ENCODE data around the gene THAP10. TPM values are rescaled to one million over a fixed set of nuclear protein-coding genes. Genes with fewer than 3 reads are reported as not detected.
A peak's percentile ranks its signal among the peaks of the same experiment; 100 is the strongest.

THAP10 gene
- polyA plus RNA-seq, 1 of the 3 experiments (the other 2 are of a cell fraction), result 3.2 TPM

GRCh38 chr15:70863450-70864218, 28.6 kb downstream of the THAP10 start:
- CTCF ChIA-PET, result interaction anchor here (1.4 to 2.2 kb wide), 3 partner anchors 11 to 51 kb away, joined by 6 to 8 read pairs (median 7); no protein-coding TSS in a partner anchor
- H3K27me3 ChIP-seq (ENCODE audit: insufficient read depth), result no peaks in the 10 kb centered on the region
- DNase-seq, result no peak

More at GRCh38 chr15:70863450-70864218, 28.6 kb downstream of the THAP10 start:
- peaks cover 18% of the 10 kb centered on the region for H3F3A ChIP-seq (replicated peaks; ENCODE audit: insufficient read depth)
- no peak overlapping the region for H2AFZ ChIP-seq (ENCODE audit: low read depth)
- H3K4me2 ChIP-seq, result peak overlapping the region; percentile 33
- H4K20me1 ChIP-seq (ENCODE audit: insufficient read depth), result no peaks in the 10 kb centered on the region
- H3K4me3 ChIP-seq (ENCODE audit: low read depth in 2 of 2, low read length in 1 of 2), result no peak overlapping the region
- TF ChIP-seq TAF1 (IDR thresholded peaks at IDR 0.05; ENCODE audit: borderline replicate concordance, low read depth, low read length) (no peak; the same call in 1 of the 2 replicates), FOXM1 (IDR thresholded peaks at IDR 0.05; ENCODE audit: low read depth) (no peak), FOXJ3 (CRISPR knock-in tag; IDR thresholded peaks at IDR 0.05) (no peak), EP300 (IDR thresholded peaks at IDR 0.05; ENCODE audit: borderline replicate concordance in 1 of 2, low read depth in 1 of 2, low read length in 1 of 2) (peak in 1 of 2 experiments; percentile 76; a peak in 1 of 4 replicates), RXRA (IDR thresholded peaks at IDR 0.05; ENCODE audit: borderline replicate concordance, low read depth) (no peak), NFIC (IDR thresholded peaks at IDR 0.05; ENCODE audit: borderline replicate concordance) (peak; percentile 39), JUND (IDR thresholded peaks at IDR 0.05) (peak; percentile 72), TCF12 (IDR thresholded peaks at IDR 0.05) (peak; percentile 45), TEAD4 (IDR thresholded peaks at IDR 0.05; ENCODE audit: borderline replicate concordance, insufficient read depth) (peak; percentile 16; the same call in 1 of the 2 replicates), ELF1 (IDR thresholded peaks at IDR 0.05) (no peak), NRF1 (IDR thresholded peaks at IDR 0.05; ENCODE audit: low read depth, low read length) (no peak), MAX (IDR thresholded peaks at IDR 0.05; ENCODE audit: low read depth) (peak; percentile 48), IRF3 (IDR thresholded peaks at IDR 0.05; ENCODE audit: low read depth, low read length) (no peak), RFX5 (IDR thresholded peaks at IDR 0.05; ENCODE audit: low read length) (no peak), GABPA (IDR thresholded peaks at IDR 0.05; ENCODE audit: low read depth) (no peak), MXI1 (IDR thresholded peaks at IDR 0.05; ENCODE audit: low read depth, low read length) (no peak), CHD2 (IDR thresholded peaks at IDR 0.05; ENCODE audit: low read length, partially characterized antibody) (no peak), RCOR1 (IDR thresholded peaks at IDR 0.05; ENCODE audit: low read length) (no peak), SIN3A (IDR thresholded peaks at IDR 0.05; ENCODE audit: borderline replicate concordance, low read depth, low read length) (0 out of 2 replicates have a peak, but pooled peaks have one; percentile 35), POLR2AphosphoS5 (IDR thresholded peaks at IDR 0.05; ENCODE audit: low read depth, low read length) (peak; percentile 45; the same call in 1 of the 2 replicates), MEF2A (IDR thresholded peaks at IDR 0.05; ENCODE audit: borderline replicate concordance, low read depth) (no peak), FOSL2 (IDR thresholded peaks at IDR 0.05; ENCODE audit: borderline replicate concordance, low read depth) (peak; percentile 81), RAD21 (IDR thresholded peaks at IDR 0.05; ENCODE audit: low read length) (no peak)
- TF ChIP-seq, protein P1, sequence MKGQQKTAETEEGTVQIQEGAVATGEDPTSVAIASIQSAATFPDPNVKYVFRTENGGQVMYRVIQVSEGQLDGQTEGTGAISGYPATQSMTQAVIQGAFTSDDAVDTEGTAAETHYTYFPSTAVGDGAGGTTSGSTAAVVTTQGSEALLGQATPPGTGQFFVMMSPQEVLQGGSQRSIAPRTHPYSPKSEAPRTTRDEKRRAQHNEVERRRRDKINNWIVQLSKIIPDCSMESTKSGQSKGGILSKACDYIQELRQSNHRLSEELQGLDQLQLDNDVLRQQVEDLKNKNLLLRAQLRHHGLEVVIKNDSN (IDR thresholded peaks at IDR 0.05; ENCODE audit: borderline replicate concordance, low read depth), result no peak
- TF ChIP-seq, protein P2, sequence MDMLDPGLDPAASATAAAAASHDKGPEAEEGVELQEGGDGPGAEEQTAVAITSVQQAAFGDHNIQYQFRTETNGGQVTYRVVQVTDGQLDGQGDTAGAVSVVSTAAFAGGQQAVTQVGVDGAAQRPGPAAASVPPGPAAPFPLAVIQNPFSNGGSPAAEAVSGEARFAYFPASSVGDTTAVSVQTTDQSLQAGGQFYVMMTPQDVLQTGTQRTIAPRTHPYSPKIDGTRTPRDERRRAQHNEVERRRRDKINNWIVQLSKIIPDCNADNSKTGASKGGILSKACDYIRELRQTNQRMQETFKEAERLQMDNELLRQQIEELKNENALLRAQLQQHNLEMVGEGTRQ (IDR thresholded peaks at IDR 0.05; ENCODE audit: borderline replicate concordance, low read depth, low read length), result no peak
- TF ChIP-seq, protein P3, sequence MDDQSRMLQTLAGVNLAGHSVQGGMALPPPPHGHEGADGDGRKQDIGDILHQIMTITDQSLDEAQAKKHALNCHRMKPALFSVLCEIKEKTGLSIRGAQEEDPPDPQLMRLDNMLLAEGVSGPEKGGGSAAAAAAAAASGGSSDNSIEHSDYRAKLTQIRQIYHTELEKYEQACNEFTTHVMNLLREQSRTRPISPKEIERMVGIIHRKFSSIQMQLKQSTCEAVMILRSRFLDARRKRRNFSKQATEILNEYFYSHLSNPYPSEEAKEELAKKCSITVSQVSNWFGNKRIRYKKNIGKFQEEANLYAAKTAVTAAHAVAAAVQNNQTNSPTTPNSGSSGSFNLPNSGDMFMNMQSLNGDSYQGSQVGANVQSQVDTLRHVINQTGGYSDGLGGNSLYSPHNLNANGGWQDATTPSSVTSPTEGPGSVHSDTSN (IDR thresholded peaks at IDR 0.05), result peak; percentile 96
- TF ChIP-seq, protein P4, sequence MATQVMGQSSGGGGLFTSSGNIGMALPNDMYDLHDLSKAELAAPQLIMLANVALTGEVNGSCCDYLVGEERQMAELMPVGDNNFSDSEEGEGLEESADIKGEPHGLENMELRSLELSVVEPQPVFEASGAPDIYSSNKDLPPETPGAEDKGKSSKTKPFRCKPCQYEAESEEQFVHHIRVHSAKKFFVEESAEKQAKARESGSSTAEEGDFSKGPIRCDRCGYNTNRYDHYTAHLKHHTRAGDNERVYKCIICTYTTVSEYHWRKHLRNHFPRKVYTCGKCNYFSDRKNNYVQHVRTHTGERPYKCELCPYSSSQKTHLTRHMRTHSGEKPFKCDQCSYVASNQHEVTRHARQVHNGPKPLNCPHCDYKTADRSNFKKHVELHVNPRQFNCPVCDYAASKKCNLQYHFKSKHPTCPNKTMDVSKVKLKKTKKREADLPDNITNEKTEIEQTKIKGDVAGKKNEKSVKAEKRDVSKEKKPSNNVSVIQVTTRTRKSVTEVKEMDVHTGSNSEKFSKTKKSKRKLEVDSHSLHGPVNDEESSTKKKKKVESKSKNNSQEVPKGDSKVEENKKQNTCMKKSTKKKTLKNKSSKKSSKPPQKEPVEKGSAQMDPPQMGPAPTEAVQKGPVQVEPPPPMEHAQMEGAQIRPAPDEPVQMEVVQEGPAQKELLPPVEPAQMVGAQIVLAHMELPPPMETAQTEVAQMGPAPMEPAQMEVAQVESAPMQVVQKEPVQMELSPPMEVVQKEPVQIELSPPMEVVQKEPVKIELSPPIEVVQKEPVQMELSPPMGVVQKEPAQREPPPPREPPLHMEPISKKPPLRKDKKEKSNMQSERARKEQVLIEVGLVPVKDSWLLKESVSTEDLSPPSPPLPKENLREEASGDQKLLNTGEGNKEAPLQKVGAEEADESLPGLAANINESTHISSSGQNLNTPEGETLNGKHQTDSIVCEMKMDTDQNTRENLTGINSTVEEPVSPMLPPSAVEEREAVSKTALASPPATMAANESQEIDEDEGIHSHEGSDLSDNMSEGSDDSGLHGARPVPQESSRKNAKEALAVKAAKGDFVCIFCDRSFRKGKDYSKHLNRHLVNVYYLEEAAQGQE (IDR thresholded peaks at IDR 0.05; ENCODE audit: low read depth, low read length), result 0 out of 2 replicates have a peak, but pooled peaks have one; percentile 26
- no peaks in the 10 kb centered on the region for H3K9me3 ChIP-seq
- peak overlapping the region; percentile 48 to 93 for H3K27ac ChIP-seq (ENCODE audit: low read depth in 2 of 2, low read length in 1 of 2)
- POLR2A ChIA-PET, result no interaction called here
- H3K9me2 ChIP-seq, result no peaks in the 10 kb centered on the region
- H3K4me1 ChIP-seq (ENCODE audit: control insufficient read depth in 1 of 2, insufficient read depth in 2 of 2, low read depth in 1 of 2, low read length in 1 of 2), result peaks cover 17 to 26% of the 10 kb centered on the region in 2 experiments
- WGBS (ENCODE audit: low lambda C conversion rate), result 32% methylated on average over 4 of the region's 4 CpGs
- H3K9ac ChIP-seq, result peak overlapping the region; percentile 46; the same call in 1 of the 2 replicates
- no peaks in the 10 kb centered on the region for H3K79me2 ChIP-seq (ENCODE audit: insufficient read depth)
- no peaks in the 10 kb centered on the region for H3K36me3 ChIP-seq (replicated peaks in 1 of 2; ENCODE audit: control insufficient read depth in 1 of 2, insufficient read depth in 2 of 2, low read length in 1 of 2)
